ENCODE results near the gene RASIP1. TPM values are rescaled to one million over a fixed set of nuclear protein-coding genes. Genes with fewer than 3 reads are reported as not detected.
"Not testable (repeated sequence)": the region's sequence is repeated elsewhere in the genome, so short reads cannot be mapped to it uniquely, and the experiment has no call there.

RASIP1 gene
- total RNA-seq, 2 donors from 2014 or later = 3.4 to 5.2 TPM

- Mint-ChIP-seq H3K4me3 (no peak overlapping the region), H3K27ac (no peak overlapping the region)
Measured at GRCh38 chr19:48698046-48698445, 42.4 kb downstream of the RASIP1 start.

GRCh38 chr19:48696353-48697010 lies 43.9 kb downstream of the RASIP1 start:
- H3K36me3 ChIP-seq (ENCODE audit: control insufficient read depth, insufficient read depth, low read length) = no peaks in the 10 kb centered on the region
- peak; percentile 87 for DNase-seq
- Mint-ChIP-seq H3K4me3 (peak overlapping the region; percentile 92), H3K4me1 (peaks cover 4% of the 10 kb centered on the region), H3K27me3 (ENCODE audit: insufficient read depth) (peaks cover 3% of the 10 kb centered on the region), H3K27ac (peak overlapping the region; percentile 94), H3K9me3 (peaks cover 2% of the 10 kb centered on the region), H3K36me3 (ENCODE audit: low read depth) (peaks cover 16% of the 10 kb centered on the region)
- no peaks in the 10 kb centered on the region for H3K27me3 ChIP-seq (ENCODE audit: control insufficient read depth, insufficient read depth, low read length, poor library complexity, severe bottlenecking)
- no peaks in the 10 kb centered on the region for H3K4me1 ChIP-seq (ENCODE audit: control insufficient read depth, insufficient read depth, low read length)
- H3K9ac ChIP-seq (ENCODE audit: extremely low read depth, low read length, poor library complexity, severe bottlenecking) = peak overlapping the region; percentile 29
- H3K4me3 ChIP-seq (ENCODE audit: low read length) = peak overlapping the region; percentile 84
- TF ChIP-seq CTCF (conservative IDR thresholded peaks at IDR 0.05) = no peak
- H3K27ac ChIP-seq (ENCODE audit: low read depth, low read length) = no peak overlapping the region
- 3 to 4% methylated on average over 23 to 34 of the region's 34 CpGs for WGBS, 2 experiments (ENCODE audit: insufficient coverage in 1 of 2, insufficient read length in 1 of 2)
- peaks cover 5% of the 10 kb centered on the region for H3K9me3 ChIP-seq (ENCODE audit: control insufficient read depth, low read length)

More at GRCh38 chr19:48698046-48698445, 42.4 kb downstream of the RASIP1 start:
- Histone ChIP-seq H3K27ac (ENCODE audit: low read depth, low read length) (no peak overlapping the region), H3K36me3 (ENCODE audit: control insufficient read depth, insufficient read depth, low read length) (no peaks in the 10 kb centered on the region), H3K9ac (ENCODE audit: extremely low read depth, low read length, poor library complexity, severe bottlenecking) (no peak overlapping the region), H3K9me3 (ENCODE audit: control insufficient read depth, low read length) (no peaks in the 10 kb centered on the region), H3K27me3 (ENCODE audit: control insufficient read depth, insufficient read depth, low read length, poor library complexity, severe bottlenecking) (no peaks in the 10 kb centered on the region), H3K4me1 (ENCODE audit: control insufficient read depth, insufficient read depth, low read length) (no peaks in the 10 kb centered on the region), H3K4me3 (ENCODE audit: low read length) (no peak overlapping the region)
- Mint-ChIP-seq H3K9me3 (no peaks in the 10 kb centered on the region), H3K27me3 (ENCODE audit: insufficient read depth) (peaks cover 3% of the 10 kb centered on the region), H3K4me1 (peaks cover 4% of the 10 kb centered on the region), H3K36me3 (ENCODE audit: low read depth) (peaks cover 26% of the 10 kb centered on the region)
- no peak for TF ChIP-seq CTCF (conservative IDR thresholded peaks at IDR 0.05)
- 88 to 100% methylated on average over 2 to 4 of the region's 4 CpGs for WGBS, 2 experiments (ENCODE audit: insufficient coverage in 1 of 2, insufficient read length in 1 of 2)
- DNase-seq = no peak

- H3K9ac ChIP-seq (ENCODE audit: extremely low read depth, low read length, poor library complexity, severe bottlenecking) = peak within 1 kb of the TSS; percentile 29
- no peak within 1 kb of the TSS for H3K27ac ChIP-seq (ENCODE audit: low read depth, low read length)
- DNase-seq = peak; percentile 89
- peak within 1 kb of the TSS; percentile 92 for H3K4me3 Mint-ChIP-seq
- H3K27ac Mint-ChIP-seq = peak within 1 kb of the TSS; percentile 94
- H3K27me3 ChIP-seq (ENCODE audit: control insufficient read depth, insufficient read depth, low read length, poor library complexity, severe bottlenecking) = no peaks in the 10 kb centered on the region
- 7 to 19% methylated on average over 3 to 15 of the region's 16 CpGs for WGBS, 2 experiments (ENCODE audit: insufficient coverage in 1 of 2, insufficient read length in 1 of 2)
- TF ChIP-seq CTCF (conservative IDR thresholded peaks at IDR 0.05) = no peak
- H3K4me3 ChIP-seq (ENCODE audit: low read length) = peak within 1 kb of the TSS; percentile 84
- no peaks in the 10 kb centered on the region for H3K36me3 ChIP-seq (ENCODE audit: control insufficient read depth, insufficient read depth, low read length)
- peaks cover 5% of the 10 kb centered on the region for H3K9me3 ChIP-seq (ENCODE audit: control insufficient read depth, low read length)
- peaks cover 2% of the 10 kb centered on the region for H3K9me3 Mint-ChIP-seq
- peaks cover 4% of the 10 kb centered on the region for H3K4me1 Mint-ChIP-seq
- peaks cover 3% of the 10 kb centered on the region for H3K27me3 Mint-ChIP-seq (ENCODE audit: insufficient read depth)
- H3K36me3 Mint-ChIP-seq (ENCODE audit: low read depth) = peaks cover 10% of the 10 kb centered on the region
- H3K4me1 ChIP-seq (ENCODE audit: control insufficient read depth, insufficient read depth, low read length) = no peaks in the 10 kb centered on the region
Measured at GRCh38 chr19:48695743-48696352, 44.6 kb downstream of the RASIP1 start, which contains the start of gene FUT2. Gene FUT2, plus strand, starts transcription at chr19:48695971. Its CDS starts 6,986 bp downstream, at chr19:48702957.

DNA sequence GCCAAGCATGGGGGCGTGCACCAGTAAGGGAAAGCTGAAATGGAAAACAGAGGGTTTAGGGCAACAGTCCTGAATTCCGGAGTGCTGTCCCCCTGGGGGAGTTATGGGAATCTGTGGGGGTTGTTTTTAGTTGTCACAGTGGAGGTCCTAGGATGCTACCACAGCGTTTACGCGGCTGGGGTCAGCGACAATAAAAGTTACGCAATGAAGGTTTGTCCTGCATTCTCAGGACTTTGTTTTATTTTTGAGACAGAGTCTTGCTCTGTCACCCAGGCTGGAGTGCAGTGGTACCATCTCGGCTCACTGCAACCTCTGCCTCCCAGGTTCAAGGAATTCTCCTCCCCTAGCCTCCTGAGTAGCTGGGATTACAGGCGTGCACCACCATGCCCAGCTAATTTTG lies 46.8 kb downstream of the RASIP1 start:
- not testable (repeated sequence) for DNase-seq; H3K4me3 Mint-ChIP-seq; H3K27me3 Mint-ChIP-seq (ENCODE audit: insufficient read depth); H3K9me3 Mint-ChIP-seq; H3K27me3 ChIP-seq (ENCODE audit: control insufficient read depth, insufficient read depth, low read length, poor library complexity, severe bottlenecking); H3K9ac ChIP-seq (ENCODE audit: extremely low read depth, low read length, poor library complexity, severe bottlenecking); H3K36me3 ChIP-seq (ENCODE audit: control insufficient read depth, insufficient read depth, low read length); H3K4me1 ChIP-seq (ENCODE audit: control insufficient read depth, insufficient read depth, low read length); H3K27ac ChIP-seq (ENCODE audit: low read depth, low read length); H3K4me3 ChIP-seq (ENCODE audit: low read length); H3K36me3 Mint-ChIP-seq (ENCODE audit: low read depth); H3K4me1 Mint-ChIP-seq; H3K27ac Mint-ChIP-seq; H3K9me3 ChIP-seq (ENCODE audit: control insufficient read depth, low read length)
- WGBS, 2 experiments (ENCODE audit: insufficient coverage in 1 of 2, insufficient read length in 1 of 2) = 92% methylated on average over 8 to 9 of the region's 9 CpGs
